CMK (cell line): ENCODE measurements around the gene TENM3.

Experiments used
- DNase-seq: peaks from one replicate; pipeline ENCODE4 v3.0.0-alpha.2; 2010; ENCODE audit warnings: low read depth

TENM3 gene

DNA sequence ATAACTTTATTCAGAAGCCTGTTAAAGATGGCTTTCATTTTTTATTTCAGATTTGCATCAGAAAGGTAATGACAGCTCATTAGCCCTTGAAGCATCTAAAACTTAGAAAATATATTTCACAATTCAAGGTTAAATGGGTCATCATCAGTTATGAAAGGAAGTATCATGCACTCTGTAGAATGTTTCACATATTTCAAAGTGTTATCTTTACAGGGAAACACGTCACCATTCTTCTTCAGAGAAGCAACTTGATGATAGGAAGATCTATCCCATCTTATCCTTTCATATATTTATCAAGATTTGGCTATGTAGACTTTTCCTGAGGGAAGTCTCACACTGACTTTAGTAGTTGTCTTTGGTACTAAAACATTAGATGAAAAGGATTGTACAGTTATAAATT, 277.8 kb downstream of the TENM3 start:
- DNase-seq: no peak

DNA sequence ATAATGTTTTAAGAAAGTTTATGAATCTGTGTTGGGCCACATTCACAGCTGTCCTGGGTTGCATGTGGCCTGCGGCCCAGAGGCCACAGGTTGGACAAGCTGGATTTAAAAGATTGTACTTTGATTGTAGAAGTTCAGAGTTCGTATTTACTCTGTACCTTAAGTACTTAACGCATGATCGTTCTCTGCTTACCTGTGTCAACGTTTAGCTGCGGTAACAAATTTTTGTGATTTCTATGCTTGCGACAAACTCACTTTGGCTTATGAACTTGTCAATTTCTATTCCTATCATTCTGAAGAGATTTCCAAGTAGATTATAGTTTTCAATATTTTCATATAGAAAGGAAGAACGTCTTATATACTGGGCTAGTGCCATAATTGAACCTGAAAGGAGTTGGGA, 285.6 kb downstream of the TENM3 start:
- no peak for DNase-seq

DNA sequence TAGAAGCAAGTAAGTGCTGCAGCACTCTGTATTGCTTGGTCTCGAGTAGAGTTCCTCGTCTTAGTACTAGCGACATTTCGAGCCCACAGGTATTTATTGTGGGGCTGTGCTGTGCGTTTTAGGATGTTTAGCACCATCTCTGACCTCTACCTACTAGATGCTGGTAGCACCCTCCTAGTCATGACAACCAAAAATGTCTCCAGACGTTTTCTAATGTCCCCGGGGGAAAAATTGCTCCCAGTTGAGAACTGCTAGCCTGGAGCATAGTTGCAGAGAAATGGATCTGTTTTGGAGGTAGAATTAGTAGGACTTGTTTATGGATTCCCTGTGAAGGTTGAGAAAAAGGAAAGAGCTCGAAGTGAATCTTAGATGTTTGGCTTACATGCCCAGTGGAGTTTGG, 287.2 kb downstream of the TENM3 start:
- no peak for DNase-seq

DNA sequence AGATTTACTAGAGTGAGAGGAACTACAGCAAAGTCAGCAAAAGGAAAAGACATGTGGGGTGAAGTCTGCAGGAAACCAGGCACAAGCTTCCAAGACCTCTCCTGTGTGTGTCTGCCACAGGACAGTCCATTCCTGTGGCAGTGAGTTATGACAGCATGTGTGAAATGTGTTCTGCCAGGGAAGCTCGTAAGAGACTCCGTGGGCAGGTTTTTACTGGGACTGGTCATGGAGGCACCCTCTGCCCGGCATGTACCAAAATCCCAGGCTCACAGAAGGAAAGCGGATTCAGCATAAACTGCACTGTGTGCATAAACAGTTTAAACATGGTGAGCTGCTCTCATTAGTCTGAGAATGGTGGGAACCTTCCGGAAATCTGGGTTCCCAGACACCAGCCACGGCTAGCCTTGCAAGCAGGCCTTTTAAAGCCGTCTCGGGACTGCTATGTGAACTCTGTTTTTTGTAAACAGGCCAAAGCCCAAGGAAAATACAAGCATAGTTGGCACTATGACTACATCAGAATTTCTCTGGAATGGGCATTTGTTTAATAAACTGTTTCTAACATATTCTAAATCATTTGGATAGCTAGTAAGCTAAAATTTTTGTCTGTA, 288.5 kb downstream of the TENM3 start:
- no peak for DNase-seq

DNA sequence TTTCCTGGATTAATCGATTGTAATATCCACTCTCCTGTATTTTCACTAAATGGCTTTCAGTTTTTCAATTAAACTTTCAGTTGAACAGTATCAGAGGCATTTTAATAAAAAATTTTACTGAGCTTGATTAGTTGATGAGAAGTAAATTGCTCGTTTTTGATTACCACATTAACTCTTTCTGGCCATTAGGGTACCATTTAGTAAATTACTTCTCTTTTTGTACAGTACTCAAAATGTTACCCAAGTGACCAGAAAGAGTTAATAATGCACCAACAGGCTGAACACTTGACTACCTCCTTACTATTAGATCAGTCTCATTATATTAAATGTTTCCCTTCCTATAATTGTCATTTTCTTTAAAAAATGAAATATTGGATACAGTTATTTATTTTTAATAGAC, 289.2 kb downstream of the TENM3 start:
- no peak for DNase-seq

DNA sequence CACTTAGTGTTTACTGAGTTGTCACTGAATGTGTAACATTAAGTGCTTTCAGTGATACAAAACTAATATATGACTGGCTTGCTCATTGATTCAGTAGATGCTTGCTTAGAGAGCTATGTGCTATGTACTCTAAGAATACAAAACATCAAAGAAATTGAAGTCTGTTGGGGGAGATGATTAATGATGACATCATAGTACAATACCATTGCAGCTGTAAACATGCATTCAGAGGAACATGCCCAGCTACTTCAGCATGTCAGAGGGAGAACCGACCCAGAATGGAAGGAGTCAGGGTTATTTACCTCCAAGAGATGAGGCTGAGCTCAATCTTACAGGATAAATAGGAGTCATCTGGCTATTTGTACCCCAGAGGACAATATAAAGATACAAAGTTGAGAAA, 290.8 kb downstream of the TENM3 start:
- DNase-seq: no peak

DNA sequence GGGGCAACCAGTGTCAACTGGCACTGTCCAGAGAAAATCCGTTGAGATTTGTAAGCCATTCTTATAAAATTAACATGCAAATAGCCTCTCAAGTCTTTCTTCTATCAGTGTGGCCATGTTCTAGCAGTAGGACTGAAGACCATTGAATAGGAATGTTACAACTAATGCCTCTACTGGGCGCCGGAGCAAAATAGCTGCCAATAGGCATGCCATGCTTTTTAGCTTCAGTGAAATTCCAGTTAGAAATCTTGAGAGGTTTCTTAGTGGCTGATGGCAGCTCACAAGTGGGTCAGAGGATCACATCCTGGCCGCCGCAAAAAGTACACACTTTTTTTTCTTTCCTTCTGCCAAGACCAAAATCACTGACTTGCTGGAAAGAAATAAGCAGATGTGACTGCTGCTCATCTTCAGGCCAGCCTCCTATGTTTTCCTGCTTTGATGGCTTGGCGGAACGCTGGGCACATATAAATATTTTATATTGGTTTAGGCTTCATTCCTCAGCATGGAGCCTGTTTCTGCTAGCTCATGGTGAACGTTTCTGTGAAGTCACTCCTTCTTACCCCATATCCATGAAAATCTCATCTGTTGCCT, 293.1 kb downstream of the TENM3 start:
- no peak for DNase-seq

DNA sequence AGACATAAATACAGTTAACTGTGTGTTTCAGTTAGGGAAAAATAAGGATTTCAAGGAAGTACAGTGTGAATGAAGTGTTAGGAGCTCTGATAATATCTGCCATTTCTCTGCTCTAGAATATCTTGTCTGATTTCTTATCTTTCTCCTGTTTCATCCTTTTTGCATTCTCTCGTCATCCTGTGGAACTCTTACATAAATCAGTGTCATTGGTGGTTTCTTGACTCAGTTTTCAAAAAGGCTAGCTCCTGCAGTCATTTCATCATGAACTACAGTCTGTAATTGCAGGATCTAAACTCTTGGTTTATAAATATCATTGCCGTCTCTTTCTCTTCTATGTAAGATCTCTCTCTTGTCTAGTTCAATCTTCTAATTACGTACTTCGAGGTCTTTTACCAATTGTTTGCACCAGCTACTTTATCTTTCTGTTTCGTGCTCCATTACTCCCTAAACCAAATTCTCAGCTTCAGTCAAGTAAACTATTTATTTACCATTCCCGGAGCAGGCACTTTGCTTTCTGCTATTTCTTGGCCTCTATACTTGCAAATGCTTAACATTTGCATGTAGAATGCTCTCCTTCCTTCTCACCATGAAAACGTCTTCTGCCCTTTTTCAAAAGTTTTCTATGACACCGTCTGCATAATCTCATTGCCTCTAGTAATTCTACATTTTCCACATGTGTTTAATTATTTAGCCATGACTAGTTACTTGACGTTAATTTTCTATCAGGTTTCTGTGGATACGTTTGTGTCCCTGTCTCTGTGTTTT, 294.0 kb downstream of the TENM3 start:
- DNase-seq: no peak

DNA sequence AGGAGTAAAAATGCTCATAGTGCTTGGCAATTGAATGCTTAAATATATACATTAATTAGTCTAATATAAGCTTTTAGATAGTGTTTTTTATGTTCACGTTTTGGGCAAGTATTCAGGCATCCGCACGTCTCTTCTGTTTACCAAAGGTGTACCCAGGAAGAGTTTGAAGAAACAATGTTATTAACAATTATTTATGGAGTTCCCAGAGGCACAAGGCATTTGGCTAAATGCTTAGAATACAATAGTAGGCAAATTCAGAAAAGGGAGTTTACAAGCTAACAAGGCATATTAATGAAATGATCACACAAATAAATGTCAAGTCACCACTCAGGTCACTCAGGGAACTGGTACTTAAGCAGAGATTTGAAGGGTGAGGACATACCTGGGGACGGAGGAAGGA, 294.8 kb downstream of the TENM3 start:
- no peak for DNase-seq

DNA sequence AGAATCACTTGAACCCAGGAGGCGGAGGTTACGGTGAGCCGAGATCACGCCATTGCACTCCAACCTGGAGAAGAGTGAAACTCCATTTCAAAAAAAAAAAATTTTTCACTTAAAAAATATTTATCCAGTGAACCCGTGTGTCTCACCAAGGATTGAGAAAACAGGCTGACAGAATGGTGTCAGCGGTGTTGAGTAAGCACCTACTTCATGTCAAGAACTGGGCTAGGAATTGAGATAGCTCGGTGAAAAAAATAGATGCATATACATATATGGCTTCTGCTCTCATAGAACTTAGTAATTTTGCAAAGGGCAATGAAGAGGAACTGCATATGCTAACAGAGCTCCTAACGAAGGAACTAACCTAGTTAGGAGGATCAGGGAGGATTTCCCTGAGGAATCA, 297.3 kb downstream of the TENM3 start:
- no peak for DNase-seq

DNA sequence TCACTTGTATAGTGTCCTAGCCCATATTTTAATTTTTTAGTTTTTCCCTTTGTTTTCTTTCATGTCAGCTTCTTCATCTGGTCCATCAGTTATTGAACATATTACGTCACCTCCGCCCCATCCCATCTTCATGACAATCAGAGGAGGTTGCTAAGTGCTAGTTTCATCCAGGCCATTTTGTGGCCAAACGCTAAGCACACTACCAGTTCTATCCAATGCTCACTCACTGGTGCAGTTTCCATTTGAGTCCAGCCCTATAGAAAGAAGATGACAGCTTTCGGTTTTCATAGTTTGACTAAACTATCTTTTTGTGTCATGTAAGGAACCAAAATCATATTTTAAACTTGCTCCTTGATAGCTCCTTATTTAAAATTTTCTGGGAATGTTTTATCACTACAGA, 304.2 kb downstream of the TENM3 start:
- no peak for DNase-seq

DNA sequence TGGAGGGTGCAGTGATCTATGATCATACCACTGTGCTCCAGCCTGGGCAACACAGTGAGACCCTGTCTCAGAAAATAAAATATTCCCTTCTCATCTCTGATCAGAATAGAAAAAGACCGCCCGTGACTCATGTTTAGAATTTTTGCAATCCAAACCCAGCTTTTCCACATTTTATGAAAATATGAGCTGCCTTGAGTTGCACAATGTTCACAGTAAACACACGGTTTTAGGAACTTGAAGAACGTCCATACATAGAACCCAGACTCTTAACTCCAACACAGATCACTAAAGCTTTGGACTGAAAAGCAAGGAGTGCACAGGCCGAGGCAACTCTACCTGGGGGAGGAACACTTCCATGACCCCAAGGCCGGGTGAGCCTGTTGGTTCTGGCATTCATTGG, 305.0 kb downstream of the TENM3 start:
- DNase-seq: no peak

DNA sequence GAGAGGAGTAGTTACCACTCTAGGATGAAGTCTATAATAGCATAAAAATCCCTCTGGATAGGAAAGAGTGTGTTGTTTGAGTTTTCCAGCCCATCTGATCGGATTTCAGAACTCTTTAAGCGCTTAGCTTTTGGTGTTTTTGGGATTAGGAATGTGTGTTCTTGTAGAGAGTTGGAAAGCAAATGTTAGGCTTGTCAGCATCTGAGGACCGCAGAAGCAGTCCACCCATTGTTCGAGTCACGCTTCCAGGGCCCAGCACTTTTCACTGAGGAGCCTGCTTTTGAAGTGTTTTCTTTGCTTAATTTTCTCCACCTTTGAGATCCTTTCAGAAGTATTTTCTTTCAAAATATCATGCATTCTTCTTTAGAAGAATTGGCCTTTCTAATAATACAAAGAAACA, 306.2 kb downstream of the TENM3 start:
- no peak for DNase-seq

DNA sequence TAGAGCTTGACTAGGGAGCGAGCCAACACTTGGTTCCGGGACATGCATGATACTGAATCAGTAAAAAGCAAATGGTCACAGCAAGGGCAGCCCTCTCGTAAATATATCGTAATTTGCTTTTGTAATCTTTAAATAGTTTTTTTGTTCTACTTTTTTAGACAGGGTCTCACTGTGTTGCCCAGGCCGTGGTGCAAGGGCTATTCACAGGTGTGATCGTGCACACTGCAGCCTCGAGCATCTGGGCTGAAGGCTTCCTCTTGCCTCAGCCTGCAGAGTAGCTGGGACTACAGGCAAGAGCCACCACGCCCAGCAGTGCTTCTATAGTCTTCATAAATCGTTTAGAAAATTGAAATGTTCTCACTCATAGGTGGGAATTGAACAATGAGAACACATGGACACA, 309.7 kb downstream of the TENM3 start:
- DNase-seq: no peak

DNA sequence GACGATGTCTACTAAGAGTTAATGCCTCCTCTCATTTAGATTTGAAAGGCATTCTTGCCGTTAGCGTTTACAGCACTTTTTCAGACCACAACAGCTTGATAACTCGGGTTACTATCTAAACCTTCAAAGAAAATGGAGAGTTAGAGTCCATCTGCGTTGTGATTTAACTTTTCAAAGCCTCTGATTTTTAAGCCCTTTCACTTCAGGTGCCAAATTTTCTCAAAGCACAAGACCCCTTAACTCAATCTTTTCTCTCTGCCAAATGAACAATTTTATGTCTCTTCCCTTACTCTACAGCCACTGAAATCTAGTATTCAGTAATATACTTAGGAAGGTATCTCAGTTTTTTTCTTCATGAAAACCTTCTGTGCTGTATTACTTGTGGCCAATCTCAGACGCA, 310.5 kb downstream of the TENM3 start:
- DNase-seq: no peak

DNA sequence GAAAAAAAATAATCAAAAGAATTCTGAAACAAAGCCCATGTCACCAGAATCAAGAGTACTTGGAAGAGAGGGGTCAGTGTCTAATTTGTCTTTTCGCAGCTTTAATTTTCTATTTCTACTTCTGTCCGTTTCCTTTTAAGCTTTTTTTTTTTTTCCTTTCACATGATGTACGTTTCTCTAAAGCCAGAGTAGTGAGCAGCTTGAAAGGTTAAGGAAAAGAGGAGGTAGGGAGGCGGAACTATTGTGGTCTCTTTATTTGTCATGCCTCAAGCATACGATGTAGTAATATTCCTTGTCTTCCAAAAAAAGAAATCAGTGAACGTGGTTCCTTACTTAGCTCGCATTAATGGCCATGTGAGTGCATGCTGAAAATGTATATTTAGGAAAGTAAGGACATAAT, 311.5 kb downstream of the TENM3 start:
- DNase-seq: no peak

DNA sequence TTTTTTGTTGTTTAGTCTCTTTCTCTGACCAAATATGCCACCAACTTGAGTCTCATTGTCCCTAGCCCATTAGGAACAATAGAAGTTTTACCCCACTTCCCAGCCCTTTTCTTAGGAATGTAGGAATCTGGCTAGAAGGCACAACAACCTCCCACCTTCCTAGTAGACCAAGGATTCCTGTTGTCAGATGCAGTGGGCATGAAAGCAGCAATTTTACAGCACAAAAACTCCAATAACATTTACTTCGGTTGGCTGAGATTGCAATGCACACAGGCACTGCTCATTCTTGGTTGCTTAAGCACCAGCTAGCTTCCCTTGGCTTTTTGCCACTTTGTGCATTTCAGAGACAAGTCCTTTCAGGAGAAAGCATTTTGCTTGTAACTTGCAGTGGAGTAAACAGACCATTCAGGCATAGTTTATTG, 312.8 kb downstream of the TENM3 start:
- DNase-seq: no peak

DNA sequence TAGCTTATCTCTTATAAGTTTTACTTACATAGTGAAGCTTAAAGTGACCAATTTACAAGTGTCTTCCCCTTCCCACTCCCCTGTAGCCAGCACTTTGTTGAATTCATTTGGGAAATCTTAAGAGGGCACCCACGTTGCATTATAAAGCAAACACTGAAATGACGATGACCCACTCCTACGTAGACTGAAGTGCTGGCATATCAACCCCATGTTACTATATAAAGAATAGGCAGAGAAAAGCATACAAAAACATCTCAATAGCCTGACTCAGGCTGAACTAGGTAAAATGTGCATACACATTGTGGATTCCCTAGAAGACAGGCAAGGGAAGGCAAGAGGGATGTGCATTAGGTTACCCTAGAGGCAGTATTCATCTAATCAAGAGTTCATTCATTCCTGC, 313.4 kb downstream of the TENM3 start:
- DNase-seq: no peak

DNA sequence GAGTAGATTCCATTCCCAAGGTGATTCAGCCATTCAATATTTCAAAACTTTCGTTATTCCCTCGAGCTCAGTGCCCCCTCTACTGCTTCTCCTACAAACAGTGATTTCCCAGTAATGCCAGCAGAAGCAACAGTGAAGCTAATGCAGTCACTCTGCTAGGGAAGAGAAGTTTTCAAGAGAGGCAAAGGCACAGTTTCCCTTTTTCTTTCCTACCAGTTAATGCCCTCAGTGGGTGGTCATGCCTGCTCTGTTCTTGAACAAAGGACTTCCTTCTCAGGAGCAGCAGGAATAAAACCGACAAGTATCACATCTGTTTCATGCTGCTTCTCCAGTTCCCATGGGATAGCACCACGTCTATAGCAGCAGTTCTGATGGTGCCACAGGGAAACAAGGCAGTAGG, 317.2 kb downstream of the TENM3 start:
- no peak for DNase-seq

DNA sequence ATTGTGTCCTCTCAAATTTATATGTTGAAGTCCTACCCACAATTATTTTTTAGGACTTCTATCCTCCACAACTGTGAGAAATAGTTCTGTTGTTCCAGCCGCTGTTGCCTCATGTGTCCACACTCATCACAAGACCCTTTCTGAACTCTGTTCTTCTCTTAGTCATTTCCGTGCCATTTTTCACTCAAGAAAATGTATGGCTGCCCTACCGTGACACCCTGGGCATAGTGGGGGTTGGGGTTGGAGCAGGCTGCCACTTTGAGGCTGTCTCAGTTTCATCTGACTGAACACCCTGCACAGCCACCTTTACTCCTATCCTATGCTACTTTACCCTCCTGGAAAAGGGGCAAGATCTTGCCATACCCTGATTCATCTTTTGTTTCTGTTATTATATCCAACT, 319.1 kb downstream of the TENM3 start:
- no peak for DNase-seq

DNA sequence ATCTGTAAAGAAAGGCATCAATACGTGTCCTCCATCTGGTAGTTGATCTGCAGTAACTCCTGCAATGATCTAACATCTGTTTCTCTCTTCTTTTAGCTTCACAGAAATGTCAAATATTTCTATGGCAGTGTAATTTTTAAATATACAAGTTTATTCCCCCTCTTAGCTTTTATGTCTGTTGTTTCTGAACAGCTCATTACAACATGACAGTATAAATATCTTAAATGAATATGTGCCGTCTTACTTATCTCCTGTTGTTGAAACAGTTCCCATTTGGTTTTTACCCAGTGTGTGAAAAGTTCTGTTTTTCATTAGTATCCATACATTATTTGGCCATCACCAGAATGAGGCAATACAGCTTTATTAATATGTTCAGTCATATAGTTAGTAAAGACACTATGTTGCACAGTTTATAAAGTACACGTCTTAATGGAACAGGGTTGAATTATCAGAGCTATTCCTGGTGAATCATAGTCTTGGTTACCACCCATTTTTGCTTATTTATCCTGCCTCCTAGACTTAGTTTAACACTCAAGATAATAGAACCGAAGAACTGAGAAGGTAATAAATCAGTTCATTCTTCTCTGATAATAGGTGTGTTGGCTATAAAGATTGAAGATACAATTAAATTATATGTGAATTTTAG, 321.6 kb downstream of the TENM3 start:
- DNase-seq: no peak

DNA sequence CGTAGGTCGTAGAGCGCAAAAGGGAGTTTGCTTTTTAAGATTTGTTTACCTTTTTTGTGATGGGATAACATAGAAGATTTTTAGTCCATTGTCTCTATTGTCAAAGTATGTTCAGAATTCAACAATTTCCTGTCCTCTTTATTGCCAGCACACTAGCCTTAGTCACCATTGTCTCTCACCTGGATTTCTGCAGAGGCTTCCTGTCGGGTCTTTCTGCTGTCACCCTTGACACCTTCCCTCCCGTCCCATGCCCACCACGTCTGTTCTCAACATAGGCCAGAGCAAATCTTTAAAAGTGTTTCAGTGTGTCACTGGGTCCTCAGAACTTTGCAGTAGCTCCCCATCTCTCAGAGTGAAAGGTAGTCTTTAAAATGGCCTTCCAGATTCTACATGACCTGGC, 323.9 kb downstream of the TENM3 start:
- no peak for DNase-seq

DNA sequence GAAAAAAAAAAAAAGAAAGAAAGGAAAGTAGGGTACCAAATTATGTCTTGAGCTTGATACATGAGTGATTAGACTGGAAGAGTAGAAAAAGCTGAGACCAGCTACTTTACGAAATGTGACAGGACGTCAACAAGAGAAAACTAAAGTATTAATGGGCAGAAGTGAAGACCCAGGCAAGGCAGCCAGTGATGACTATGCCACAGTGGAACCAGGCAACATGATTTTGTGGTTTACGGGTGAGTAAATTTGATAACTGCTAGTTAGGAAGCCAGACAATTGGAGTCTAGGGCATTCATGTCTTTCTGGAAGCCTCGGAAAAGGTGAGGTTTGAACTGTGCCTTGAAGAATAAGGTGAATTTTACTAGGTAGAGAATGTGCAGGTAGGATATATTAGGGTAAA, 326.4 kb downstream of the TENM3 start:
- DNase-seq: no peak
